HG03108 (cell line): Measurements from ENCODE around the gene OR2T8.
A peak's percentile ranks its signal among the peaks of the same experiment; 100 is the strongest.

ENCODE experiments used
- ATAC-seq: cut with Tn5 transposase; IDR thresholded peaks from one replicate; pipeline ENCODE4 v1.9.1; 2021; ENCODE audit warnings: moderate library complexity; ENCODE audit not compliant: unreplicated experiment

OR2T8 gene

GRCh38 chr1:247919952-247920351 is at the start of gene OR2T8:
TSS of gene OR2T8 (plus strand) at chr1:247920252. CDS start at chr1:247921018, 766 bp downstream.
- ATAC-seq = no peak

- ATAC-seq = no peak
Observed at GRCh38 chr1:247883346-247883745, 36.7 kb upstream of the OR2T8 start.

- ATAC-seq = no peak
Observed at GRCh38 chr1:247884797-247885413, 35.1 kb upstream of the OR2T8 start.

GRCh38 chr1:247895163-247895637 is 24.9 kb upstream of the OR2T8 start, which contains the start of gene OR2W3:
TSS of gene OR2W3 (plus strand) at chr1:247895587. CDS start at chr1:247895587, 0 bp downstream.
- ATAC-seq = no peak

GRCh38 chr1:247895976-247896375 is 24.1 kb upstream of the OR2T8 start:
- no peak for ATAC-seq

- no peak for ATAC-seq
Observed at GRCh38 chr1:247904122-247904521, 15.9 kb upstream of the OR2T8 start.

GRCh38 chr1:247905181-247905580 is 14.9 kb upstream of the OR2T8 start:
- ATAC-seq = no peak

GRCh38 chr1:247905910-247906503 is 14.0 kb upstream of the OR2T8 start:
- no peak for ATAC-seq

- ATAC-seq = no peak
Observed at GRCh38 chr1:247906504-247907047, 13.5 kb upstream of the OR2T8 start.

GRCh38 chr1:247908766-247909165 is 11.3 kb upstream of the OR2T8 start:
- no peak for ATAC-seq

- ATAC-seq = no peak
Observed at GRCh38 chr1:247913786-247914185, 6.3 kb upstream of the OR2T8 start.

- no peak for ATAC-seq
Observed at GRCh38 chr1:247914941-247915662, 5.0 kb upstream of the OR2T8 start.

GRCh38 chr1:247923941-247924340 is 3.9 kb downstream of the OR2T8 start:
- ATAC-seq = no peak

GRCh38 chr1:247924868-247925267 is 4.8 kb downstream of the OR2T8 start, which contains the start of gene OR2AJ1:
TSS of gene OR2AJ1 (plus strand) at chr1:247924889. CDS start at chr1:247933769, 8,880 bp downstream.
- no peak for ATAC-seq

- ATAC-seq = no peak
Observed at GRCh38 chr1:247933989-247934388, 13.9 kb downstream of the OR2T8 start.

- ATAC-seq = no peak
Observed at GRCh38 chr1:247935781-247936180, 15.7 kb downstream of the OR2T8 start.

- no peak for ATAC-seq
Observed at GRCh38 chr1:247936415-247936814, 16.4 kb downstream of the OR2T8 start.

- ATAC-seq = peak; percentile 99
Observed at GRCh38 chr1:247936965-247937734, 17.1 kb downstream of the OR2T8 start.

GRCh38 chr1:247942624-247943023 is 22.6 kb downstream of the OR2T8 start:
- no peak for ATAC-seq

GRCh38 chr1:247948558-247948957 is 28.5 kb downstream of the OR2T8 start, which contains the start of gene OR2L8:
TSS of gene OR2L8 (plus strand) at chr1:247948858. CDS start at chr1:247948858, 0 bp downstream.
- ATAC-seq = no peak

- no peak for ATAC-seq
Observed at GRCh38 chr1:247953408-247953807, 33.4 kb downstream of the OR2T8 start.
